Measurements from ENCODE around the gene RAB10. TPM values are rescaled to one million over a fixed set of nuclear protein-coding genes. Genes with fewer than 3 reads are reported as not detected.

RAB10 gene
- total and polyA plus RNA-seq, 2 experiments from 2014 or later: 102 to 143 TPM

GRCh38 chr2:26043862-26044696 lies 10.2 kb downstream of the RAB10 start (continued):
- TF ChIP-seq REST (IDR thresholded peaks at IDR 0.05; ENCODE audit: unreplicated experiment): no peak
- TF ChIP-seq POLR2AphosphoS5 (IDR thresholded peaks at IDR 0.05; ENCODE audit: low read depth): no peak
- no peak for TF ChIP-seq JUNB (IDR thresholded peaks at IDR 0.05; ENCODE audit: unreplicated experiment)
- TF ChIP-seq STAT1 (IDR thresholded peaks at IDR 0.05; ENCODE audit: unreplicated experiment): no peak
- TF ChIP-seq CREB1 (CRISPR knock-in tag; IDR thresholded peaks at IDR 0.05; ENCODE audit: low read depth): no peak
- TF ChIP-seq EZH2 (IDR thresholded peaks at IDR 0.05; ENCODE audit: low read depth, unreplicated experiment): no peak
- TF ChIP-seq ETS1 (IDR thresholded peaks at IDR 0.05): no peak
- TF ChIP-seq CTCF (conservative IDR thresholded peaks at IDR 0.05; ENCODE audit: low read depth in 2 of 2): no peak
- no peak for TF ChIP-seq EZH2phosphoT487 (IDR thresholded peaks at IDR 0.05; ENCODE audit: unreplicated experiment)

- Histone ChIP-seq H3F3A (replicated peaks; ENCODE audit: low read depth) (no peaks in the 10 kb centered on the region), H3K4me1 (ENCODE audit: insufficient read depth) (peaks cover 10% of the 10 kb centered on the region), H3K27me3 (ENCODE audit: insufficient read depth) (no peaks in the 10 kb centered on the region), H3K9me2 (ENCODE audit: insufficient read depth) (no peaks in the 10 kb centered on the region), H3K27ac (ENCODE audit: low read depth) (no peak overlapping the region), H3K36me3 (ENCODE audit: insufficient read depth) (no peaks in the 10 kb centered on the region), H4K20me1 (replicated peaks; ENCODE audit: insufficient read depth) (peaks cover 65% of the 10 kb centered on the region), H3K4me3 (no peak overlapping the region), H3K4me2 (no peak overlapping the region), H2AFZ (no peak overlapping the region), H3K79me2 (replicated peaks; ENCODE audit: insufficient read depth) (peaks cover 100% of the 10 kb centered on the region)
- H3K27ac Mint-ChIP-seq: 0 out of 2 replicates have a peak overlapping the region, but pooled peaks have one; percentile 4
- DNase-seq (ENCODE audit: low spot score) (no peak), ATAC-seq (no peak)
- H3K27me3 Mint-ChIP-seq (ENCODE audit: insufficient read depth, low read depth, poor library complexity): peaks cover 3% of the 10 kb centered on the region
- H3K4me3 Mint-ChIP-seq: no peak overlapping the region
- H3K9me3 Mint-ChIP-seq: no peaks in the 10 kb centered on the region
- H3K36me3 Mint-ChIP-seq (ENCODE audit: low read depth): peaks cover 36% of the 10 kb centered on the region; the same call in 2 of the 3 replicates
- peaks cover 13% of the 10 kb centered on the region for H3K4me1 Mint-ChIP-seq
- TF ChIP-seq REST (IDR thresholded peaks at IDR 0.05; ENCODE audit: unreplicated experiment): no peak
- TF ChIP-seq ZNF114 (CRISPR knock-in tag; IDR thresholded peaks at IDR 0.05): no peak
- no peak for TF ChIP-seq ETS1 (IDR thresholded peaks at IDR 0.05)
- TF ChIP-seq POLR2AphosphoS5 (IDR thresholded peaks at IDR 0.05; ENCODE audit: low read depth): no peak
- TF ChIP-seq CREB1 (CRISPR knock-in tag; IDR thresholded peaks at IDR 0.05; ENCODE audit: low read depth): no peak
- TF ChIP-seq STAT1 (IDR thresholded peaks at IDR 0.05; ENCODE audit: unreplicated experiment): no peak
- TF ChIP-seq JUNB (IDR thresholded peaks at IDR 0.05; ENCODE audit: unreplicated experiment): no peak
- TF ChIP-seq EZH2 (IDR thresholded peaks at IDR 0.05; ENCODE audit: low read depth, unreplicated experiment): no peak
- no peak for TF ChIP-seq EZH2phosphoT487 (IDR thresholded peaks at IDR 0.05; ENCODE audit: unreplicated experiment)
- TF ChIP-seq CTCF (conservative IDR thresholded peaks at IDR 0.05; ENCODE audit: low read depth in 2 of 2): no peak
- TF ChIP-seq ZNF331 (CRISPR knock-in tag; IDR thresholded peaks at IDR 0.05; ENCODE audit: low read depth): no peak
Measured at GRCh38 chr2:26048791-26049190, 14.9 kb downstream of the RAB10 start.

Measured in GM23338 (cell line).